ENCODE measurements around the gene NUB1.

DNA sequence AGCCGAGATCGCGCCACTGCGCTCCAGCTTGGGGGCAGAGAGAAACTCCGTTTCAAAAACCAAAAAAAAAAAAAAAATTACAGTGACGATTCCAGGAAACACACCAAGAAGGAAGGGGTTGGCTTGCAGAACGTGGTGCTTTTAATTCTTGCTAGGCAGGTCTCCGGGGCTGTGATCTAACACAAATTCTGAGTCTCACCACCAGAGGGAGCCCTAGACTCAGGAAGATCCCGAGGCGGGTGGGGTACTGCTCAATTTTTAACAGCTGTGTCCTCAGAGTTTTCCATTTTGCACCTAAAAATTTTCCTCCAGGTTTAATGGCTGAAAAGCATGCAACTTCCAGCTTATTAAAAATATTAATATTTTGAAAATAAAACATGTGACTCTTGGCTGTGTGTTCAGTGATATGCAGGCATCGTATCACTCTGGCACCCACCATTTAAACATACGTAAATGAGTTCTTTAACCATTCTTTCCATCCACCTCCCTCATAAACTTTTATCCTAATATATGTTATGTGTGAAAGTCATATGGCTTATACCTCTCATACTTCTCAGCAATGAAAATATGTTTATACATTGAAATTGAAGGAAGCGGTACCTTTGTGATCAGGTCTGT lies 26.5 kb upstream of the NUB1 start:
- TF ChIP-seq, protein P1, sequence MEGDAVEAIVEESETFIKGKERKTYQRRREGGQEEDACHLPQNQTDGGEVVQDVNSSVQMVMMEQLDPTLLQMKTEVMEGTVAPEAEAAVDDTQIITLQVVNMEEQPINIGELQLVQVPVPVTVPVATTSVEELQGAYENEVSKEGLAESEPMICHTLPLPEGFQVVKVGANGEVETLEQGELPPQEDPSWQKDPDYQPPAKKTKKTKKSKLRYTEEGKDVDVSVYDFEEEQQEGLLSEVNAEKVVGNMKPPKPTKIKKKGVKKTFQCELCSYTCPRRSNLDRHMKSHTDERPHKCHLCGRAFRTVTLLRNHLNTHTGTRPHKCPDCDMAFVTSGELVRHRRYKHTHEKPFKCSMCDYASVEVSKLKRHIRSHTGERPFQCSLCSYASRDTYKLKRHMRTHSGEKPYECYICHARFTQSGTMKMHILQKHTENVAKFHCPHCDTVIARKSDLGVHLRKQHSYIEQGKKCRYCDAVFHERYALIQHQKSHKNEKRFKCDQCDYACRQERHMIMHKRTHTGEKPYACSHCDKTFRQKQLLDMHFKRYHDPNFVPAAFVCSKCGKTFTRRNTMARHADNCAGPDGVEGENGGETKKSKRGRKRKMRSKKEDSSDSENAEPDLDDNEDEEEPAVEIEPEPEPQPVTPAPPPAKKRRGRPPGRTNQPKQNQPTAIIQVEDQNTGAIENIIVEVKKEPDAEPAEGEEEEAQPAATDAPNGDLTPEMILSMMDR (IDR thresholded peaks at IDR 0.05; ENCODE audit: low read depth, low read length, poor library complexity, severe bottlenecking): peak; percentile 86
- no peak for TF ChIP-seq EZH2phosphoT487 (IDR thresholded peaks at IDR 0.05; ENCODE audit: borderline replicate concordance, low read length)
